ENCODE measurements around the gene CAMK2A. TPM values are rescaled to one million over a fixed set of nuclear protein-coding genes. Genes with fewer than 3 reads are reported as not detected.

CAMK2A gene
- total RNA-seq, 1 donor from 2014 or later = 22.7 TPM

DNA sequence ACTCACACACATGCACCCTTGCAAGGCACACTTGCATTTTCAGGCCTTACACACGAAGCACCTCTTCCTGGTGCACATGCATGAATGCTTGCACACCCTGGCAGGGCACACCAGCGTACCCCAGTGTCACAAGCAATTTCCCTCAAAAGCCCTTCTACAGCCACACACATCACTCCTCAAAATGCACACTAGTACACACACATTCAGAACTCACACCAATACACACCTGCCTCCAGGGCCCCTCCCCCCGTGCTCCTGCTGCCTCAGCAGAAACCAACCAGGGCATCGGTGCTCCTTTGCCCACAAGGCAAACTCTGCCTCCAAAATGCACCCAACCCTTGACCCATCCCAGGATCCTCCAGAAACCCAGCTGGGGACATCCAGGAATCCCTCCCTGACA, 1.2 kb downstream of the CAMK2A start:
- no peak for DNase-seq (ENCODE audit: low spot score)
- intact Hi-C loops (cut with DNase I) = no loop called here

DNA sequence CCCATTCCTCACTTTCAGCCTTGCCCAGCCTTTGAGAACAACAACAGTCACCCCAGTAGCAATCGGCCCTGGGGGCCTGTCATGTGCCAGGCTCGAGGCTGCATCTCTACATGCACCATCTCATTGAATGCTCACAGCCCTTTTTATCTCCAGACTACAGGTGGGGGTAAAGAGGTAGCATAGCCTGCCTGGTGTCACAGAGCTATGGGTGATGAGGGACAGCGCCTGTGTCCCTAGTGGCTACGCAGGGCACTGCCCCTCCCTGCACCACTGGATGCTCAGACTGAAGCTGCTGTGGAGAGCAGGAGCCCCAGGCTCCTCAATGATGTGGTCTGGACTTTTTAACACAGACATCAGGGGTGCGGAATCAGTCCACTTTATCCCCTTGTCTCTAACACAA, 2.8 kb downstream of the CAMK2A start:
- peak; percentile 61 for DNase-seq (ENCODE audit: low spot score)
- intact Hi-C loops (cut with DNase I) = no loop called here

DNA sequence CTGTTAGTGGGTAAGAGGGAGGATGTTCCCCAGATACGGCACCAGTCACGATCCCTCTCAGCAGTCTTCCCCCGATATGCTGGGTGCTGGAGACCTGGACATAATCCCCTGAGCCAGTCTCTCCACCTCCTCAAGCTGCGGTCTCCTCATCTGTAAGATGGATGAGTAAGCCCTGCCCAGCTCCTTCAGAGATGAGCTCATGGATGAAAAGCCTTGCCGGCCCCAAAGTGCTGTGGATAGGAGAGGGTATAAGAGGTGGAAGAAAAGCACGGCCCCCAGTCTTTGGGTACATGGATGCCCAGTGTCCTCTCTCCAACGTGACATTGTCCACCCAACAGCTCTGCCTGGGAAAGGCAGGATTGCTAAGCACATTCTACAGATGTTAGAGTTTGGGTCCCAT, 4.5 kb downstream of the CAMK2A start:
- intact Hi-C loops (cut with DNase I) = no loop called here
- DNase-seq (ENCODE audit: low spot score) = no peak

DNA sequence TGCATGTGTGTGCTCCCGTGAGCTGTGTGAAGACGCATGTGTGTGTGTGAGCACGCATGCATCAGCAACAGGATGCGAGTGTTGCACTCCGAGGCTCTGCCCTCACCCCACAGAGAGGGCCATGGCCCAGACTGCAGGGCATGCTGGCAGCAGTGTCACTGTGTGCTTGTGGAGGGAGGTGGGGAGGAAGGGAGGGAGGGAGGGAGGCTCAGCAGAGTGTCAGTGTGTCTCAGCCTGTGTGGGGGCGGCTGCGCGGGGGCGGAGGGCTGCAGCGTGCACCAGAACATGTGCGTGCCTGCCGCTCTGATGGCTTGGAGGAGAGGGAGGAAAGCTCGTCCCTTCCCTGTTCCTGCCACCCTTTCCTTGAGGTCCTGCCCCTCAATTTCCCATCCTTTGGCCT, 5.3 kb downstream of the CAMK2A start:
- intact Hi-C loops (cut with DNase I) = no loop called here
- DNase-seq (ENCODE audit: low spot score) = no peak

DNA sequence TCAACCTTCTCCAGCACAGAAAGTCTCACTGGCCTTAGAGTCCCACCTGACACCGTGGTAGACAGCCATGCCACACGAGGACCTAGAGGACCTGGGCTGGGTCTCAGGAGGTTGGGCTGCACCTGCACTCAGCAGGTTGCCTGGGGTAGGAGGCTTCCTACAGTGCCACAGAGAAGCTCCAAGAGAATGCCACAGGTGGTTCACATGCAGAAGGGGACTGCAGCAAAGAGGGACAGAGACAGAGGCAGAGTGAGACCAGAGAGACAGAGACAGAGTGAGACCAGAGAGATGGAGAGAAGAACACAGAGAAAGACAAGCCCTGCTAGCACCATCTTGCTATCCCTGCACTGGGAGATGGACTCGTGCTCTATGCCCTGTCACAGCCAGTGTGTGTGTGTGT, 5.7 kb downstream of the CAMK2A start:
- DNase-seq (ENCODE audit: low spot score) = no peak
- intact Hi-C loops (cut with DNase I) = no loop called here

DNA sequence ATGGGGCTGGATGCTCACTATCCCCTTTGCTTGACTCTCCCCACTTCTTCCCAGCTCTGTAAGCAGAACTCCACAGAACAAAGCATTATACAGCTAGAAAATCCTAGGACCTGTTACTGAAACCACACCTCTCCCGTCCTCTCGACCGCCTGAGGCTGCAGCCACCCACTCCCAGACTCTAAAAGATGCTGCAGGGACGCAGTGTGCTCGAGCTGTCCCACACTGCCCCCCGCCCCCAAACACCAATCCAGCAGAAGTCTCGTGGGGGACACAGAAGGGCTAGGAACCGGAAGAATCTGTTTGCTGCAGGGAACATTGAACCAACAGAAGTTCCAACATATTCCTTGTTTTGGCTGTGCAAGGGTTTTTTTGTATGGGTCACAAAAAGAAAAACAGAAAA, 7.6 kb downstream of the CAMK2A start:
- no peak for DNase-seq (ENCODE audit: low spot score)
- intact Hi-C loops (cut with DNase I) = no loop called here

DNA sequence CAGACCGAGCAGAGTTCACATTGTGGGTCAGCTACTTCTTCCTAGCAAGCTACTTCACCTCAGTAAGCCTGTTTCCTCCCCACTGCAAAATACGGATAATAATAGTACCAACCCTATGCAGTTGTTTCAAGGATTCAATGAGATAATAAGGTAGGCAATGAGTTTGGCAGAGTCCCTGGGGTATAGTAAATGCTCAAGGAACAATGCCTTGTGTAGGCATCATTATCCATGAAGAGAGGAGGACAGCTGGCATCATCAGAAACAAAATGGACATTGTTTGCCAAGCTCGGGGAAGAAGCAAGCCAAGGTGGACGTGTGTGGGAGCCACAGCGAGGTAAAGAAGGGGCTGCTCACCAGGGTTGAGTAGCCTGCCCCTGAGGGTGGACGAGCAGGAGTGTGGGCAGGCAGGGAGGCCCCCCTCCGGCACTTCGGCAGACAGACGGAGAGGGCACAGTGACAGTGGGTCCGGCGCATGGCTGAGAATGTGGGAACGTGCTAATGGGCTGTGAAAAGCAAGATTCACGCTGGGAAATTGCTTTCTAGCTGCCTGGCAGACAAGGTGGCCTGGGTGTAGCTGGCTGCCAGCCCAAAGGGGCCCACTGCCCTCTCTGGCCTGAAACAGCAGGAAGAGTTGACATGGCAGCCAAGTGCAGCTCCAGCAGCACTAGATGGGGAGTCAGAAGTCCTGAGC, 10.1 kb downstream of the CAMK2A start:
- intact Hi-C loops (cut with DNase I) = no loop called here
- DNase-seq (ENCODE audit: low spot score) = no peak

DNA sequence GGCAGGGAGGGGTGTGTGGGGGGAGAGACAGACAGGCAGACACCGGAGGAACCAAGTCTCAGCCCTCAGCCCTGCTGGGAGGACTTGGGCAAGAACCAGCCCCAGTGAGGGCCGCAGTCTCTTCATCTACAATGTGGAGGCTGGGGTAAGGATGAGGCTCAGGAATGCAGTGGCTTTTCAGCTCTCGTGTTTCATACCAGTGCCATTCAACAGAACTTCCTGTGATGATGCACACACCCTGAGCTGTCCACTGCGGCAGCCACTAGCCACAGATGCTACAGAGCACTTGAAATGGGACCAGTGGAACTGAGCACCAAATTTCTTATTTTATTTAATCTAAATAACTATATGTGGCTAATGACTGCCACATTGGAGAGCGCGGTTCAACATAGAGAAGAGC, 10.7 kb downstream of the CAMK2A start:
- intact Hi-C loops (cut with DNase I) = no loop called here
- no peak for DNase-seq (ENCODE audit: low spot score)

DNA sequence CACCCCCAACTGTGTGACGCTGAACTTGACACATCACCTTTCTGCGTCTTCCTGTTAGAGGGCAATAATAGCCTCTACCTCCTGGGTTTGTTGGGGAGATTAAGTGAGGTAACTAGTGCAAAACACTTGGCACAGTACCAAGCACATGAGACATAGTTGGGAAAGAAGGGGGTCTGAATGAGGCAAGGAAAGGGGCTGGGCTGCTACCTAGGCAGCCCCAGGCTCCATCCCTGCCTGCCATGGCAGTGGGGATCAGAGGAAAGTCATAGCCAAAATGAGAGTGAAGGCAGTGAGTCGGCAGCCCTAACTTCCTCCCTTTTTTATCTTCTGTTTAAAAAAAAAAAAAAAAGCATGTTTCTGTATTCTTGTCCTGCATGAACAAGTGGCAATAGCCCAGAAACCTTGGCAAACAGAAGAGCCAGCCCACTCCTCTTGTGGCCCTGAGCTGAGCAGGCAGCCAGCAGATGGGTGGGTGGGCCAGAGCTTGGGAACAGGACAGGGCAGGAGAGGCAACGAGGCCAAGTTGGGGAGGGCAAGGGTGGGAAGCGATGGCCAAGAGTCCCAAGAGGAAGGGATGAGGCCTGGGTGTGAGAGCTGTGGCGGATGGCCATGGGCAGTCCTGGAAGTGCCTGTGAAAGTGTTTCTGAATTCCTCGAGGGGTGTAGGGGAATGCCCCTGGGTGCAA, 11.4 kb downstream of the CAMK2A start:
- DNase-seq (ENCODE audit: low spot score) = no peak
- intact Hi-C loops (cut with DNase I) = no loop called here

DNA sequence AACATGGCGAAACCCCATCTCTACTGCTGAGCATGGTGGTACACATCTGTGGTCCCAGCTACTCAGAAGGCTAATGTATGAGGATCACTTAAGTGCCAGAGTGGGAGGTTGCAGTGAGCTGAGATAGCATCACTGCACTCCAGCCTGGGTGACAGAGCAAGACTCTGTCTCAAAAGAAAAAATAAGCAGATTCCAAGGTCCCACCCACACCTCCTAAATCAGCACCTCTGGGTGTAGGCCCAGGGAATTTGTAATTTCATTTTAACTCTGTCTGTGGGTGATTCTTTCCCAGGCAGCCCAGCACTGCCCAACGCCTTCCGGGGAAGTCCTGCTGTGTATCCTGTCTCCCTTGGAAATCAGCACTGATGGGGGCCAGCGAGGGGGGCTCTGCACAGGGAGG, 12.5 kb downstream of the CAMK2A start:
- DNase-seq (ENCODE audit: low spot score) = no peak
- intact Hi-C loops (cut with DNase I) = no loop called here

DNA sequence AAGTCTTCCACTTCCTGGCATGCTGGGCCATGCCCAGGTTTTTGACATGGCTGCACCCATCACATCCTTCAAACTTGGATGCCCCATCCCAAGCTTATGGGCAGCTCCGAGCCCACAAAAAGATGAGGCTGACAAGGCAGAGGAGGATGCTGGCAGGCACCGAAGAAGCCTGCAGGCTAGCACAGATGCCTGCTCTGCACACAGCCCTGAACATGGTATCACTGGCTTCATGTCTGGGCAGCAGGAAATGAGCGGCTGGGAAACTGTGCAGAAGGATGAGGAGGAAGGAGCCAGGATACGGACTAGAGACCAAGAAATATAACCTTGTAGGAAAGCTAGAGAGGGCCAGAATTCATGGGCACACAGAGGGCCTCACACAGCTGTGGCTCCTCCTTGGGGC, 14.8 kb downstream of the CAMK2A start:
- intact Hi-C loops (cut with DNase I) = no loop called here
- no peak for DNase-seq (ENCODE audit: low spot score)

DNA sequence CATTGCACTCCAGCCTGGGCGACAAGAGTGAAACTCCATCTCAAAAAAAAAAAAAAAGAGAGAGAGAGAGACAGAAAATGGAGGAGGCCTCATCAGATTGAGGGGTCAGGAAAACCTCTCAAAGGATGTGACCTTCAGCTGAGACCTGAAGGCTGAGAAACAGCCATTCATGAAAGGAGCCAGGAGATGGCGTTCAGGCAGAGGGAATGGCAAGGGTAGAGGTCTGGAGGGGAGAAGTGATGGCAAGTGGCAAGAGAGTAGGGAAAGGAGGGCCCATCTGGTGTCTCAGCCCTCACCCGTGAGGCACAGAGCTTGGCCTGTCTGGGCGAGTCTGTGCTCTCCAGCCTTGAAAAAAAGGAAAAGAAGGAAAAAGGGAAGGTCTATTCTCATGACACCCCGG, 17.0 kb downstream of the CAMK2A start:
- no peak for DNase-seq (ENCODE audit: low spot score)
- intact Hi-C loops (cut with DNase I) = no loop called here

DNA sequence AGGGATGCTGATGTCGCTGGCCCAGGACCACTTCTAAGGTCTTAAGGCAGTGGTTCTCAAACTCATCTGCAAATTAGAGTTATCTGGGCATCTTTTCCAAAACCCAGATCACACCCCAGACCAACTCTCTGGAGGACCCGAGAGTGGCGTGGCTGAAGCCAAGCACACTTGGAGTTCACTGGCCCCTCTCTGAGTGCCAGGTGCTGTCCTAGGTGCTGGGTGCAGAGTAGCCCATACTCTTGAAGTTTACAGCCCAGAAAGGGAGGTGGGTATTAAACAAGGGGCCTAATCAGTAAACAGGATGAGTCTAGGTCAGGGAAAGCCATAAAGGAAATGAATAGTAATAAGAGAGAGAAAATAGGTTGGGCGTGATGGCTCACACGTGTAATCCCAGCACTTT, 17.6 kb downstream of the CAMK2A start:
- intact Hi-C loops (cut with DNase I) = no loop called here
- DNase-seq (ENCODE audit: low spot score) = no peak

DNA sequence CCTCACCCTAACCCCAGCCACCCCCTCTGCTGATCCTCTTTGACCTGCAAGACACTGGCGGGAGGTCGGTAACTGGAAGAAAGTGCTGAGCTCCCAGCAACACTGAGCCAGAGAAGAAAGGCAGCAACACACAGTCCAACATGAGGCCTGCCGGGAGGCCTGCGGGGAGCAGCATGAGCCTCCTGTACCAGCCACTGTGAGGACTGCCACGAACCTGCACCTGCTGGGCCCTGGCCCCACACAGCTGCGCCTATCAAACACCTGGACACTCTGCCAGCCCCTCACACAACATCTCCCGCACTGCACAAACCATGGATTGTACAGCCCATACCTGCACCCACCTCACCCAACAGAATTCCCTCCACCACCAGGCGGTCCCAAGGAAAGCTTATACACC, 18.3 kb downstream of the CAMK2A start:
- DNase-seq (ENCODE audit: low spot score) = no peak
- intact Hi-C loops (cut with DNase I) = no loop called here

DNA sequence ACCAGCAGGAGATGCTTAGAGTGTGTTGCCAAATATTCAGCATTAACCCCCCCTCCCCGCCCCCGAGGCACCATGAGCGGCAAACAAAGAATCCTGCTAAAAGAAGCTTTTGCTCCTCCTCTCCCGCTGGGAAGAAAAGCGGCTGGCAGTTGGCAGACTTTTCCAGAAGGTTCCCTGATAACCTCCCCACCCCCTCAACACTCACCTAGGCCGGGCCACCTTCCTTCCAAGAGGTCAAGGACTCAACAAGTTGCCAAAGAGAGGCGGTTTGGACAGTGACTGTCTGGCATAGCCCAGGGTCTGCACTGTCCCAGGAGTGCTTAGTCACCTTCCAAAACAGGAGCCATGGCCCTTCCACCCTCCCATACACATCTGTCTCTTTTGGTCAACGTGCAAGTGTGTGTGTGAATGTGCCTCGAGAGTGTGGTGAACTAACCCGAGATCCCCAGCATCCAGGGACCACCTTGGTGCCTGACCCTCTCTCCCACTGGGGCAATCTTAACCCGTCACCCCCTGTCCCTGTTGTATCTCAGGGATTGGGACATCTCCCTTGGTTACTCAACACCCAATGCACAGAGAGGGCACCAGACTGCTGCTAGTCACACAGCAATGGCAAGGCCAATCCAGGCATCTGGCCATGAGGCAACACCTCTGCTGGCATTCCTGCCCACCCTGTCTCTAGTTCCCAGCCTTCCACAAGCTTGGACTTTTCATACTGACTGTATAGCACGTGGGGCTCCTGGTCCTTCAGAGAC, 18.9 kb downstream of the CAMK2A start:
- no peak for DNase-seq (ENCODE audit: low spot score)
- intact Hi-C loops (cut with DNase I) = no loop called here

DNA sequence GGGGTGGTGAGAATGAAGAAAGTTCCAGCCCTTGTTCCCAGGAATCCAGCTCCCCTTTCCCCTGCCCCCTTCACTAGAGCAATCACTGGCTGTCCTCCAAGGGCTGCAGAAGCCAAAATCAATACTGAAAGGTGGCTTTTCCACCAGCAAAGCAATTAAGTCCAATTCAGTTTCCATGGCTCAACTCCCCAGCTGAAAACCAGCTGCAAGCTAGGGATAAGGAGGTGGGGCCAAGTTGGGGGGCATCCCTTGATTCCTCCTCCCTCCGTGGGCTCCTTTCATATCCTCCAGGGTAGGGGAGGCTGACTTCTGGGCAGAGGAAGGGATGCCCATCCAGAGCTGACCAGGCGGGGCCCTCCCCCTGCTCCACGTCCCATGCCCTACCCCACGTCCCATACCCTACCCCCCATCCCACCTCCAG, 22.7 kb downstream of the CAMK2A start:
- intact Hi-C loops (cut with DNase I) = no loop called here

DNA sequence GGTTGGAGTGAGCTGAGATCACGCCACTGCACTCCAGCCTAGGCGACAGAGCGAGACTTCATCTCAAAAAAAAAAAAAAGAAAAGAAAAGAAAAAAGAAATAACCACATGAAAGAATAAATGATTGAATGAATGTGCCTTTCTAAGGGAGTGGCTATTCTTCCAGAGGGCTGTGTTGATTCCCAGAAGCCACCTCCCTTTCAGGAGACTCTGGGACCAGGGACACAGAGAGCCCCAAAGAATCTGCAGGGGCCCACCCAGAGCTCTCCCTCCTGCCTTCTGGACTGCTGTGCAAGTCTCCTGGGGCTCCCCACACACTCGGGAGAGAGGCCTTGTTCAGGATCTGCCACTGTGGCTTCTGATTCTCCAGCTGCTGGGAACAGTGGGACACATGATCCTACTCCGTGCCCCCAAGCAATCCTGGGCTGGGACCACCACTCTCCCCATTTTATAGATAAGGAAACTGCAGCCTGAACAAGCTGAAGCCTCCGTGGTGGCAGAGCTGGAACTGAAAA, 23.6 kb downstream of the CAMK2A start:
- intact Hi-C loops (cut with DNase I) = no loop called here
- DNase-seq (ENCODE audit: low spot score) = no peak

More for the DNA sequence above, 22.7 kb downstream of the CAMK2A start:
- no peak for DNase-seq (ENCODE audit: low spot score)

DNA sequence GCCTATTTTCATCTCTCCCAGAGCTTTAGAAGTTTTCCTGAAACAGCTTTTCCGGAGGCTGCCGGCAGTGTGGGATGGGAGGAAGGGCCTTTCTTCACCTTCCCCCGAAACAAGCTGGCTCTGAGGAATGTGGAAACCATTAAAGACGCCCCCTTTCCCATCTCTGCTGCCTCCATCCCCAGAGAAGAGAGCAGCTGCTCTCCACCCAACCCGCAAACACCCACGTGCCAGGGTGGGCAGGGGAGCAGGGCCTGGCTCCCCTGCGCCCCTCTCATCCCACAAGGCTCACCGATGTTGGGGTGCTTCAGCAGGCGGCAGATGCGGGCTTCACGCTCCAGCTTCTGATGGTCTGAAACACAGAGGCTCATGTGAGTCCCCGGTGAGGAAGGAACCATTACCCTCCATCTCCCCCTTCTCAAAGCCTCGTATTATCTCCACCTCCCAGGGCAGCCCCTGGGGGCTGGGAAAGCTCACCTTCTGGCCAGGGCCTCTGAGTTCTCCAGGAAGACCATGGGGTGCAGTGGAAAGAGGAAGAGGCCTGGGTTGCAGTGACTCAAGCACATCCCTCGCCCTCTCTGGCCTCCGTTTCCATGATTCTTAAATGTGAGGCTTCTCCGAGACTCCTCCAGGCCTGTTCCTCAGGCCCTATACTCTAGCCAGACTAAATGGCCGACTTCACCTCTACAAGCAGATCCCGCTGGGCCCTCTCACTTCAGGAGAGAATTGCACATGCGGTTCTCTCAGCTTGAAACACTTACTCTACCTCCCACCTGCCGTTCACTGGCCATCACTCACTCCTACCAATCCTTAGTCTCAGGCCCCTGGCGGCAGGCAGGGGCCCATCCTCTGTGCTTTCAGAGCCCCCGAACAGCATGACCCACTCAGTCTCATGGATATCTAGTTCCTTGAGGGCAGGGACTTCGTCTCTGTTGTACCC, 24.6 kb downstream of the CAMK2A start:
- intact Hi-C loops (cut with DNase I) = no loop called here
- no peak for DNase-seq (ENCODE audit: low spot score)

DNA sequence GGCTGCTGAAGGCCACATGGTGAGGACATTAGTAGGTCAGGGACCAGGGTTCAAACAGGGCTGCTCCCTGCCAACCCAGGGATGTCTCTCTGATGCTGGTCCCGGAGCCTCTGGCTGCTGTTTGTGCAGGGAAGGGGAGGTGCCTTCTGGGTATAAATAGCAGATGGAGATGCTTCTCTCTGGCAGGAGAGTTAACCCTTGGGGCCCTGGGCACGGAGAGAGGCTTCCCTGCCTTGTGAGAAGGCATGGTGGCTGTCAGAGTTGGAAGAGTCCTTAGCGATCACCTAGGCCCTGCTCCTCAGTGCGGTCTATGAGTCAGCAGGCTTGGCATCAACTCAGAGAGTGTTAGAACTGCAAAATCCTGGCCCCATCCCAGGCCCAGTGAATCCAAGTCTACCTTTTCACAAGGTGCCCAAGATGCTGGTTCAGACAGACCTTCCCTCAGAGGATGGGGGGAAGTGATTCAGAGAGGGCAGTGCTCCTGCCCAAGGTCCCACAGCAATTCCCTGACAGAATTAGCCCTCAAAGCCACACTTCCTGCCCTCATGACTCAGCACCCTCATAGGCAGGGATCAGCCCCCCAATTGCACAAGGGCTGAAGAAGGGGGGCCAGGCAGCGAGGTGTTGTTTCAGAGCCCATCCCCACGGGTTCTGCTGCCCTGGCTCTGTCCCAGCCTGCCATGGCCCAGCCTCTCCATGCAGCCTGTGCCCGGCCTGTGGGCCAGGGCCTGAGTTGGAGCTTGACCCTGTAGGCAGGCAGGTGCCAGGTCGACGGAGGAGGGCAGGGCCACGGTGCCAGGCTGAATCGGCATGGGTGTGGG, 25.6 kb downstream of the CAMK2A start:
- intact Hi-C loops (cut with DNase I) = no loop called here
- no peak for DNase-seq (ENCODE audit: low spot score)

Measured in cardiac septum (tissue), 1 donor.